Measurements from ENCODE around the gene EIF3D.

EIF3D gene

GRCh38 chr22:36505998-36506635 is 22.8 kb downstream of the EIF3D start:
- DNase-seq: no peak

DNA sequence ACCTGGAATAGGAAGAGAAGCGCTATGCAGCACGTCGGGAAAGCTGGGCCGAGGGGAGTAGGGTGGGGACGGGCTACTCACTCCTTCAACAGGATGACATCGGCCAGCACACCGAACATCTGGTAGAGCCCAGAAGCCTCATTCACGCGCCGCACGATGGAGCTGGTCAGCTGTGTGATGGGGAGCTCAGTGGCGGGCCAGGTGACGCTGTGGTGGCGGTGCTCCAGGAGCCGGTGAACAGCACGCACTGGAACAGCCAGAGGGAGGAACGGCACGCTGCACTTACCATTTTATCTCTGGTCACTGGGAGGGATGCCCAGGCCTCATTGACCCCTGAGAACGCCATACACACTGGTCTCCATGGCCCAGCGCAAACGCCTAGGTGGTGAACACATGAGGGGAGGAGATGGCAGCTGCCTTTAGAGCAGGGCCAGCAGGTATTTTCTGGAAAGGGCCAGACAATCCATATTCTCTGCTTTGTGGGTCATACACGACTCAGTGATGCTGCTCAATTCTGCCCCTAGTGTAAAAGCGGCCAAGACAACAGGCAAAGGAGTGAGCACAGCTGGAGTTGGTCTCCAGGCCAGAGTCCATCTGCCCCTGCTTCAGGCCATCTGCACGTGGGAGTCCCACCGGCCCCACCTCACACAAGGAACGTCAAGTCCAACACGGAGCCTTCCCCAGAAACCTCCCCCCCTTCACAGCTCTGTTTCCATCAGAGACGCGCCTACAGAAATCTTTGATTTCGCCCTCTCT is 30.9 kb downstream of the EIF3D start:
- no peak for DNase-seq

GRCh38 chr22:36493690-36494110 is 35.3 kb downstream of the EIF3D start:
- no peak for DNase-seq

GRCh38 chr22:36492109-36492508 is 36.9 kb downstream of the EIF3D start:
- DNase-seq: no peak

DNA sequence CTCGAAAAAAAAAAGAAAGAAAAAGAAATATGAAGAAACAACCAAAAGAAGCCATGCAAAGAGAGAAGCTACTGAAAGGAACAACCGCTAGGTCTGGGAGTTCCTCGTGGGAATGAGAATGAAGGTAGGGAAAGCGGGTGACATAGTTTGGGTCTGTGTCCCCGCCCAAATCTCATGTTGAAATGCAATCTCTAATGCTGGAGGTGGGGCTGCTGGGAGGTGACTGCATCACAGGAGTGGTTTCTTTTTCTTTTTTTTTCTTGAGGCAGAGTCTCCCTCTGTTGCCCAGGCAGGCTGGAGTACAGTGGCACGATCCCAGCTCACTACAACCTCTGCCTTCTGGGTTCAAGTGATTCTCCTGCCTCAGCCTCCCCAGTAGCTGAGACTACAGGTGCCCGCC is 37.8 kb downstream of the EIF3D start:
- DNase-seq: no peak

- peak; percentile 79 for DNase-seq
These were observed 42.2 kb downstream of the EIF3D start for GRCh38 chr22:36486619-36487384.

- peak; percentile 97 for DNase-seq
These were observed 47.4 kb downstream of the EIF3D start, which contains the start of gene TXN2 for GRCh38 chr22:36481393-36482168. Gene TXN2, minus strand, starts transcription at chr22:36481640. Its CDS starts 803 bp downstream, at chr22:36480837.

GRCh38 chr22:36480941-36481392 is 48.0 kb downstream of the EIF3D start:
- no peak for DNase-seq

GRCh38 chr22:36478966-36479365 is 50.0 kb downstream of the EIF3D start:
- no peak for DNase-seq

DNA sequence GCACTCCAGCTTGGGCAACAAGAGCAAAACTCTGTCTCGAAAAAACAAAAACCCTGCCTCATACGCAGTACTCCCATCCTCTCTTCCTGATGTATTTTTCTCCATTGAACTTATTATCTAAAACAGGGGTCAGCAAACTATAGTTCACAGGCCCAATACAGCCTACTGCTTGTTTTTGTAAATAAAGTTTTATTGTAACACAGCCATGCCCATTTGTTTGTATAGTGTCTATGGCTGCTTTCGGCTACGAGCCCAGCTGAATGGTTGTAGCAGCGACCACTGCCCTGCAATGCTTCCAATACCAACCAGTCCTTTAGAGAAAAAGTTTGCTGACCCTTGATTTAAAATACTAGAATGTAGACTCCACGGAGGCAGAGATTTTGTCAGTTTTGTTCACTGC is 53.6 kb downstream of the EIF3D start:
- DNase-seq: no peak

DNA sequence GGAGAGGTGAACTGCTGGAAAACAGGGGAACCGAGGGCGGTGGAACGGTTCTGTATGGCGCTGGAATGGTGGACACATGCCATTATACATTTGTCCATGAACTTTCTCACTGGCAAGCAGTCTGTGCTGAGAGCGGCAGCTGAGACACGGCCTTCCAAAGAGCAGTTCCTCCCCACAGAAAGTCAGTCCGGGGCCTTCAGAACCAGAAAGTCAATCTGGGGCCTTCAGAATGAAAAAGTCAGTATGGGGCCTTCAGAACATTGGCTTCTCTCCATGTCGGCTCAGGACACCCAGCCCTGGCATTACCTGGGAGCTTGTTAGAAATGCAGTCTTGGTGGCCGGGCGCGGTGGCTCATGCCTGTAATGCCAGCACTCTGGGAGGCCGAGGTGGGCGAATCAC is 56.3 kb downstream of the EIF3D start:
- no peak for DNase-seq

- no peak for DNase-seq
These were observed 57.6 kb downstream of the EIF3D start for GRCh38 chr22:36471341-36471821.

GRCh38 chr22:36470994-36471331 is 58.0 kb downstream of the EIF3D start:
- no peak for DNase-seq

- DNase-seq: peak; percentile 85
These were observed 58.6 kb downstream of the EIF3D start for GRCh38 chr22:36470162-36470993.

GRCh38 chr22:36469094-36469710 is 59.8 kb downstream of the EIF3D start:
- DNase-seq: no peak

- DNase-seq: no peak
These were observed 61.0 kb downstream of the EIF3D start for GRCh38 chr22:36467946-36468345.

DNA sequence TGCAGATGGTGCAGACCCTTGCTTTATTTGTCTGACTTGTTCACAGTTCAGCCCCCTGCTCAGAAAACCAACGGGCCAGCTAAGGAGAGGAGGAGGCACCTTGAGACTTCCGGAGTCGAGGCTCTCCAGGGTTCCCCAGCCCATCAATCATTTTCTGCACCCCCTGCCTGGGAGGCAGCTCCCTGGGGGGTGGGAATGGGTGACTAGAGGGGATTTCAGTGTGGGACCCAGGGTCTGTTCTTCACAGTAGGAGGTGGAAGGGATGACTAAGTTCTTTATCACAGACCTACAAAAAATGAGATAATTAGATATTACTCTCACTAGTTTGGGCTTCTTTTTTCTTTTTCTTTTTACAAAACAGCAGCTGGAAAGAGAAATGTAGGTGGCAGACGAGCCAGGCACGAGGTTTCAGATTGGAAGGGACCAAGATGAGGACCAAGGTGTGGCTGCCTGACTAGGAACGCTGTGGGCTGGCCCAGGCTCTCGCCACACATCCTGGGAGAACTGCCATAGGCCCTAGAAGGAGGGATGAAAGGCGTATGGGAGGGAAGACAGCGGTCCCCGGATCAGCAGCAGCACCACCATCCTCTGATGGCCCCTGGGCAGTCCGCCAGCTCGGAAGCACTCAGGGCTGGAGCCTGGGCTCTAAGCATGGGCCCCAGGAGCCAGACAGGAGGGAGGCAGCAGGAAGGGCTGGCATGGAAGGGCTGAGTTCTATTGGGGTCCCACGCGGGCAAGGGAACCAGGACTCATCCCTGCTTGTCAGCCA is 61.7 kb downstream of the EIF3D start:
- no peak for DNase-seq

DNA sequence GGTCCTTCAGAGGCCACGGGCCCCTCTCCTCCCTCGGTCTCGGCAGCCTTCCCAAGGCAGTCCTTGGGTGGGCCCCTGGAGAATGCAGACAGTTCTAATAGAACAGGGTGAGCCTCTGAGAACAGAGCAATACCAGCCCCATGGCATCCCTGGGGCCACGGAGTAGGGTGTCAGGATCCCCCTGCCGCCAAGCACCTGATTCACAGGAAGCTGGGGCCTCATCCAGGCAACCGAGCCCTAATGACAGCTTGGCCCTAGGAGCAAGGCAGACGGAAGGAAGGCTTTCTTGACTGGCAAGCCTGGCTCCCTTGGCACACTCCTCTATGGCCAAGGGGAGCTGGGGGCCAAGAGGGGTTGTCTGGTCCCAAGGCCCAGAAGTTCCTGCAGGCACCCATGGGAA is 62.7 kb downstream of the EIF3D start:
- DNase-seq: no peak

- no peak for DNase-seq
These were observed 63.5 kb downstream of the EIF3D start for GRCh38 chr22:36465232-36466021.

Measured in CD4-positive, alpha-beta T cell treated with Interleukin-17A for 4 hours (primary cell).